ENCODE data around the gene MAN1C1.

Gene MAN1C1

GRCh38 chr1:25782608-25783201 is 166.1 kb downstream of the MAN1C1 start:
- no peak for DNase-seq (ENCODE audit: low spot score)

- no peak for DNase-seq (ENCODE audit: low spot score)
These were observed 168.0 kb downstream of the MAN1C1 start for GRCh38 chr1:25784575-25785051.

GRCh38 chr1:25785333-25786067 is 168.9 kb downstream of the MAN1C1 start:
- DNase-seq (ENCODE audit: low spot score): no peak

GRCh38 chr1:25786887-25787759 is 170.5 kb downstream of the MAN1C1 start:
- DNase-seq (ENCODE audit: low spot score): peak; percentile 33

GRCh38 chr1:25787760-25788166 is 171.2 kb downstream of the MAN1C1 start:
- DNase-seq (ENCODE audit: low spot score): no peak

- DNase-seq (ENCODE audit: low spot score): no peak
These were observed 173.9 kb downstream of the MAN1C1 start for GRCh38 chr1:25790472-25790871.

GRCh38 chr1:25792115-25792514 is 175.5 kb downstream of the MAN1C1 start:
- no peak for DNase-seq (ENCODE audit: low spot score)

GRCh38 chr1:25793585-25794170 is 177.1 kb downstream of the MAN1C1 start:
- DNase-seq (ENCODE audit: low spot score): peak; percentile 29

GRCh38 chr1:25794325-25794724 is 177.7 kb downstream of the MAN1C1 start:
- peak; percentile 28 for DNase-seq (ENCODE audit: low spot score)

GRCh38 chr1:25795211-25795610 is 178.6 kb downstream of the MAN1C1 start:
- no peak for DNase-seq (ENCODE audit: low spot score)

- no peak for DNase-seq (ENCODE audit: low spot score)
These were observed 179.6 kb downstream of the MAN1C1 start for GRCh38 chr1:25795946-25796810.

GRCh38 chr1:25796811-25797458 is 180.3 kb downstream of the MAN1C1 start:
- DNase-seq (ENCODE audit: low spot score): peak; percentile 89

- DNase-seq (ENCODE audit: low spot score): peak; percentile 68
These were observed 181.3 kb downstream of the MAN1C1 start for GRCh38 chr1:25797939-25798338.

- no peak for DNase-seq (ENCODE audit: low spot score)
These were observed 182.2 kb downstream of the MAN1C1 start for GRCh38 chr1:25798666-25799351.

- no peak for DNase-seq (ENCODE audit: low spot score)
These were observed 182.9 kb downstream of the MAN1C1 start for GRCh38 chr1:25799352-25799934.

GRCh38 chr1:25799935-25800702 is 183.5 kb downstream of the MAN1C1 start, which contains the start of gene SELENON:
SELENON (plus strand) TSS chr1:25800193; CDS start chr1:25800231, 38 bp downstream.
- DNase-seq (ENCODE audit: low spot score): peak; percentile 94

- peak; percentile 43 for DNase-seq (ENCODE audit: low spot score)
These were observed 184.2 kb downstream of the MAN1C1 start for GRCh38 chr1:25800703-25801377.

GRCh38 chr1:25802915-25803314 is 186.3 kb downstream of the MAN1C1 start:
- DNase-seq (ENCODE audit: low spot score): no peak
